DMS153 treated with DMSO at 0.1 percent for 48 hours (cell line): ENCODE results near the gene SEC63.
A peak's percentile ranks its signal among the peaks of the same experiment; 100 is the strongest.

ENCODE experiments used
- DNase-seq: peaks from one replicate; lab custom pipeline; 2025; ENCODE audit not compliant: unreplicated experiment; lab: John Stamatoyannopoulos, UW

The SEC63 gene

GRCh38 chr6:107822176-107823046, 135.6 kb downstream of the SEC63 start:
- no peak for DNase-seq

GRCh38 chr6:107821591-107821990, 136.4 kb downstream of the SEC63 start:
- DNase-seq: no peak

GRCh38 chr6:107820338-107821261, 137.4 kb downstream of the SEC63 start:
- peak; percentile 26 for DNase-seq

- DNase-seq: no peak
Observed at GRCh38 chr6:107819964-107820337, 138.1 kb downstream of the SEC63 start.

- DNase-seq: no peak
Observed at GRCh38 chr6:107819217-107819616, 138.8 kb downstream of the SEC63 start.

- DNase-seq: no peak
Observed at GRCh38 chr6:107818272-107818671, 139.7 kb downstream of the SEC63 start.

GRCh38 chr6:107817784-107818183, 140.2 kb downstream of the SEC63 start:
- no peak for DNase-seq
